ENCODE results near the gene LRMDA.

Gene LRMDA

GRCh38 chr10:76436981-76437380 is 1005.6 kb downstream of the LRMDA start:
- no peak for DNase-seq

- no peak for DNase-seq
These were observed 1009.0 kb downstream of the LRMDA start for GRCh38 chr10:76440426-76440825.

- DNase-seq: no peak
These were observed 1010.7 kb downstream of the LRMDA start for GRCh38 chr10:76442113-76442512.

- no peak for DNase-seq
These were observed 1012.8 kb downstream of the LRMDA start for GRCh38 chr10:76444034-76444800.

DNA sequence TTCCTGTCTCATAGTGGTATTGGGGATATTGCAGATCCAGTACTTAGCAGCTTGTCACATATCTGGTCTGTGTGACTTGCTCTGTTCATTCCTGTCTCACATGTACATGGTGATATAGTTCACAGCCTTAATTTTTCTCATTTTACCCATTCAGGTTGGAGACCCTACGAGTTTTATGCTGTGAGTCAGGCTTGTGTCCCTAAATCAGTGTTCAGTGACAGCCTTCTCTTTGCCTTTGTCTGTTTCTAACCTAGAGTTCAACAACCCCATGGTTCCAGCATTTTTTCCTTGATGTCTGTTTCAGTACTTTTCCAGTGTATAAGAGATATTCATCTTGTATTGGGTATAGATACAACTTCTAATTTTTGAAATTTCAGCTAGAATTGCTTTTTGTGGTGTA is 1016.2 kb downstream of the LRMDA start:
- no peak for DNase-seq

GRCh38 chr10:76451911-76452310 is 1020.5 kb downstream of the LRMDA start:
- DNase-seq: no peak

GRCh38 chr10:76453332-76453731 is 1021.9 kb downstream of the LRMDA start:
- DNase-seq: no peak

DNA sequence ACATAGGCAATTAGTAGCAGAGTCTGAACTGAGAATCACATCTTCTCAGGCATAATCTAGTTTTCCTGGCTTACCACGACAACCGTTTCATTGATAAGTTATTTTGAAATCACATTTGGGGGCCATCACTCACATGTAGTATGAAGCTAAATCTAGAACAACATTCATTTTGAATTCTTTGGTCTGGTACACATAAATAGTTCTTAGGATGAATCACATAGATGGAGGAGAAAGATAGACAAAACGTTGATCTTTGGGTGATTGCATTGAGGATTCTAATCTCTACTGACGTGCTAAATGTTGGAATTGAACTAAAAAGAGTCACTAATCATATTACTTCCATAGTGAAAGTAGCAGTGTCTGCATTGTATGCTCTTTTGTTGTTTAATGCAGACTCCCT is 1022.6 kb downstream of the LRMDA start:
- DNase-seq: no peak

- DNase-seq: no peak
These were observed 1023.2 kb downstream of the LRMDA start for GRCh38 chr10:76454506-76455140.

DNA sequence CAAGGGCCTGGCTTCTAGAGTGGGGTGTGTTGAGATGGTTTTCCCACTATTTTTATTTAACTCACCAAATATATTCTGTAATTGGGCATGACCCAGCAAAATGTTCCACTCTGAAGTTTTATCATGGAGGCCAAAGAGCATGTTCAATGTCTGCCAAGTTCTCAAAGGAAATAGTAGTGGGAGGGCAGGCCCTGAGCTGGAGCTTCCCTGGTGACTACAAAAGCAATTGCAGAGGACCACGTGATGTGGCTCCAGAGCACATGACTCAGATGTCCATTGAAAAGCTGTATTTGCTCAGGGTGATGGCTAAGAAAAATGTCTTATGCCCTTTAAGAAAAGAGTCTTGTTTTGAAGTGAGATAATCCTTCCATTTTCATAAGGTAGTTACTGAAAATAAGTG is 1024.8 kb downstream of the LRMDA start:
- DNase-seq: no peak

DNA sequence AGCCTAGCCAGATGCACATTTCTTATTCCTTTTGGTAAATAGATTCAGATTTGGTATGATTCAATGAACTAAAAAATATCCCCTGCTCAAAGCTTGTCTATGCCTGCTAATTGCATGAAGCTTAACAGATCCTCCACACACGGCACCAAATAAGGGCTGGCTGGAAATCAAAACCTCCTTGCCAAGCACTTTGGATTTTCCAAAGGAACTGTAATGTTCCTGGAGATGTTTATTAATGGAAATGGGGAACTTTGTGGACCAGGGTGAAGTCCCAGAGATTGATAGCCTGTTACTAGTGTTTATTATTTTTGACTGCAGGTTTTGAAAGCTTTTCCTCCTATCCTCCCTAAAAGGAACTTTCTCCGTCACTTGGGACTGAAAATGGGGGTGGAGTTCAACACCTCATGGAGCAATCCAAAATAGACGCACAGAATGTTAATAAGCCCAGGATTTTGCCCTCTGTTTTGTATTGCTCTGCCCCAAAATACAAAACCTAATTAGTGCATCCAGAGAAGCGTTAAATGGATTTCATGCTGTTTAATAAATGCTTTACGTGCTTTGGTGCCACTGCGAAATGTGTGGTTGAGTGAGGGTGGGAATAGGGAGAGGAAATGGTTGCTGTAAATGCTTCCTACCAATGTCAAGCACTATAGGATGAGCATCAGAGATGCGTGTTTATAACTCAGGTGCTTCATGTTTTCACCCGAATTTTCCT is 1027.7 kb downstream of the LRMDA start:
- DNase-seq: no peak

DNA sequence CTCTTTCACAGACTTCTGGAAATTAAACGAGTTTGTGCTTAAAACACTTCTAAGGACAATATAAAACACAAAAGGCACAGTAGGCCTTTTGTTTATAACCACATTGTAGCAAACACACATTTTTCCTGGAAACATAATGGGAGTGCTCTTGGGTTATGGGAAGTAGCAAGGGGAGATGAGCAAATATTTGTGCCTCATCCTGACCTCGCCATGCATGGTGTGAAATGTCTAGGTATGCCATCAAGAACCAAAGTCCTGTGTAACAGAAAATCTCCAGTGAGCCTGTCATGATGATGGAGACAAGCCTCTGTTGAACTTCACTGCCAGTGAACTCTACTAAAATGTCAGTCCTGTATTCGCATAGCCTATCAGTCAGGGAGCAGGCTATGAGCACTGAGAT is 1029.6 kb downstream of the LRMDA start:
- no peak for DNase-seq

DNA sequence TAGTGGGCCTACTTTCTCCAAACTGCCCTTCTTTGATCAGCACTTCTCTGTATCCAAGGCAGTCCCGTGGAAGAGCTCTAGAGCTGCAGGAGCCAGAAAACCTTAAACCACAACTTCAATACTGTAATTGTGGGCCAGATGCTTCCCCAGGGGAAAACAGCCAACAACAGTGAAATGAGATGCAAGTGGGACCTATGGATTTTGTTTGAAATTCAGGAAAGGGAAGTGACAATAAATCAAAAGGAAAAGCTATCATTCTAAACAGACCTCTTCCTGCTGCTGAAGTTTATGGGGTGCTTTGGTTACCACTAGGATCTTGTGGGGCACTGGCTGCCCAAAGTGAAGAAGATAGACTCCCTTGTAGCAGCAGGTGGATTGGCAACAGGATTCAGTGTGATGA is 1031.7 kb downstream of the LRMDA start:
- no peak for DNase-seq

- no peak for DNase-seq
These were observed 1035.5 kb downstream of the LRMDA start for GRCh38 chr10:76466836-76467503.

- no peak for DNase-seq
These were observed 1038.3 kb downstream of the LRMDA start for GRCh38 chr10:76469675-76470074.

DNA sequence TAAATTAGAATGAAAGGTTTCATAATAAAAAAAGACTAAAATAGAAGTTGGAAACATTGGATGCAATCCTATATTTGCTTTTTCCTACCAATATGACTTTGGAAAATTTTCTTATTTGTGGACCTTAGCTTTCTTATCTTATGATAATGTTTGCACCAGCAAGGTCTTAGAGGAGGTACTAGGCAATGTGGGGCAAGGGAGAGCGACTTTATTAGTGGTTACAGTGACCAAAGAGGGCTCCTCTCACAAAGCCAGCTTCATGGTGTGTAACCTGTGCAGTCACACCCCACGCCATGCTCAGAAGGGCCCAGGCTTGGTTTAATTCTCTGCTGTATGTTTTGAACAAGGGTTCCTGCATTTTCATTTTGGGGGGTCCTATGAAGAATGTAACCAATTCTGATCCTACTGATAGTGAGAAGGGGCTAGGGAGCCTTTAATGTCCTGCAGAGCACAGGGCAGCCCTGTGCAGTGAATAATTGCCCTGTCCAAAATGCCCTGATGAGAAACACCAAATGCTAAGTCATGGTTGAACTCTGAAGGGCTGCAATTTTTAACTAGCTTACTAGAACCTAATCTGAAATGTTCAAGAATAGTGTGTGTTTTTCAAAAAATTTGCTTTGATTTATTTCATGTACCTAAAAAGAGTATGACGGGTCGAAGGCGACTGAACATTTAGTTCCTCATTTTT is 1047.8 kb downstream of the LRMDA start:
- DNase-seq: no peak

DNA sequence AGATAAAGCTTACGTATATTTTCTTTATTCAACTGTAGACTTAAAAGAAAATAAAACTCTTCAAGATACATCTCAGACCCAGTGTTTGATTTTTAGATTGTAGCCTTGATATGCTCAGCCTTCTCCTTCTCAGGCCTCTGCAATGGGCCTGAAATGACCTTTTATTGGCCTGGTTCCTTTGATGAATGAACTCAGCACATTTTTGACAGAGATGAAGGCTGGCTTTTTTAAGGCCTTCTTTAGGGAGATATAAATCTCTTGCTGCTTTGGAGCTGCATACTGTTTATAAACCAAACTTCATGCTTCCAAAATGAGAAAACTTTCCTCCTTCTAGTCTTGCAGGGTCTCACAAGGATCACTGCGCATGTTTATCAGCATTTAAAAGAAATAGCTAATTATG is 1049.8 kb downstream of the LRMDA start:
- no peak for DNase-seq

- DNase-seq: no peak
These were observed 1056.2 kb downstream of the LRMDA start for GRCh38 chr10:76487582-76487981.

GRCh38 chr10:76488602-76489001 is 1057.2 kb downstream of the LRMDA start:
- no peak for DNase-seq

DNA sequence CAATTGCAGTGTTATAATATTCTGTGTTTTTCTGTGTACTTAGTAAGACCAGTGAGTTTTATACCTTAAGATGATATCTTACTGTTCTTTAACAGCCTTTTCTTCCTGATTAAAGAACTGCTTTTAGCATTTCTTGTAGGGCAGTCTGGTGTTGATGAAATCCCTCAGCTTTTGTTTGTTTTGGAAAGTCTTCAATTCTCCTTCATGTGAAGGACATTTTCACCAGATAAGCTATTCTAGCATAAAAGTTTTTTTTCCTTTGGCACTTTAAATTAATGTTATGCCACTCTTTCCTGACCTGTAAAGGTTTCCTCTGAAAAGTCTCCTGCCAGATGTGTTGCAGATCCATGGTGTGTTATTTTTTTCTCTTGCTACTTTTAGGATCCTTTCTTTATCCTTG is 1059.8 kb downstream of the LRMDA start:
- DNase-seq: no peak

DNA sequence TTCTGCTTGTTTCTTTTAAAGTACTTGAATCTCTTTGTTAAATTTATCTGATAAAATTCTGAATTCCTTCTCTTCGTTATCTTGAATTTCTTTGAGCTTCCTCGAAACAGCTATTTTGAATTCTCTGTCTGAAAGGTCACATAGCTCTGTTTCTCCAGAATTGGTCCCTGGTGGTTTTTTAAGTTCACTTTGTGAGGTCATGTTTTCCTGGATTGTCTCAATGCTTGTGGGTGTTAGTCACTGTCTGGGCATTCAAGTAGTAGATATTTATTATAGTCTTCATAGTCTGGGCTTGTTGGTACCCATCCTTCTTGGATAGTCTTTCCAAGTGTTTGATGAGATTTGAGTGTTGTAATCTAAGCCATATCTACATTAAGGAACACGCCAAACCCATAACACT is 1060.6 kb downstream of the LRMDA start:
- no peak for DNase-seq

DNA sequence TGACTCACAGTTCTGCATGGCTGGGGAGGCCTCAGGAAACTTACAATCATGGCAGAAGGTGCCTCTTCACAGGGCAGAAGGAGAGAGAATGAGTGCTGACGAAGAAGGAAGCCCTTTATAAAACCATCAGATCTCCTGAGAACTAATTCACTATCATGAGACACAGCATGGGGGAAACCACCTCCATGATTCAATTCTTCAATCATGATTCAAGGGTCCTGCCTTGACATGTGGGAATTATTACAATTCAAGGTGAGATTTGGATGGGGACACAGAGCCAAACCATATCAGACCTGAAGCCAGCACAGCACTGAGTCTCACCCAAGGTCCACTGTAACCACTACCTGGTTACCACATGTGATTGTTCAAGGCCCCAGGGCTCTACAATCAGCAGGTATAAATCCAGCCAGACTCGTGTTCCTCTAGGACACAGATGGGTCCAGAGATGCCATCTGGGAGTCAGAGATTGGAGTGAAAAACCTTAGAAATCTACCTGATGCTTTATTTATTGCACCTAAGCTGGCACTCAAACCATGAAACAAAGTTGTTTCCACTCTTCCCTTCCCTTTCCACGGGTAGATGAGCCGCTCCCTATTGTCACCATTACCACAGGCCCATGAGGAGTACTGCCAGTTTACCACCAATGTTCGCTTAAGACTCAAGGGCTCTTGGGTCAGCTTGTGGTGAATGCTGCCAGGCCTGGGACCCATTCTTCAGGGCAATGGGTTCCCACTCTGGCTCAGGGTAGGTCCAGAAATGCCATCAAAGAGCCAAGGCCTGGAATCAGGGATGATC is 1061.5 kb downstream of the LRMDA start:
- DNase-seq: no peak
